Measurements from ENCODE around the gene COL13A1.

The COL13A1 gene

DNA sequence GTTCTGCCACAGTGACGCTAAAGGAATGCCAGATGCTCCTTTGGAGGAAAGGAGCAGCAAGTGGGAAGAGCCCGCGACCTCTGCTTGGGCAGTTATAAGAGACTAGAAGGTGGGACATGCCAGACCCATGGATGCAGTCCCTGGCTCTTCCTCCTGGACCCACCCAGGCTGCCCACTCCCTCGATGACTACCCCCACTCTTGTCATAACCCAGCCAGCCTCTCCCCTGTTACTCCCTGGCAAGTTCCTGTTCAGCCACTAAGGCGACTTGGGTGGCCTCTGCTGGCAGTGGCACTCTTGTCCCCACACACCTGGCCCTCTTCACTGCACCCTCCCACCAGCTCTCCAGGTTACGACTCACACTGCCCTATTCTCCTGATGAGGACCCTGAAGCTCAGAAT, 33.5 kb downstream of the COL13A1 start:
- ATAC-seq: no peak

GRCh38 chr10:69835875-69836730, 34.4 kb downstream of the COL13A1 start:
- ATAC-seq: no peak
- TF ChIP-seq ZFP30 (CRISPR knock-in tag; IDR thresholded peaks at IDR 0.05): no peak
- TF ChIP-seq GLIS3 (CRISPR knock-in tag; IDR thresholded peaks at IDR 0.05): no peak
- TF ChIP-seq ZNF565 (CRISPR knock-in tag; conservative IDR thresholded peaks at IDR 0.05; ENCODE audit: low read depth): no peak
- TF ChIP-seq ISL1 (CRISPR knock-in tag; IDR thresholded peaks at IDR 0.05): no peak
- TF ChIP-seq PPARA (CRISPR knock-in tag; IDR thresholded peaks at IDR 0.05; ENCODE audit: borderline replicate concordance): no peak
- no peak for TF ChIP-seq TOX (CRISPR knock-in tag; IDR thresholded peaks at IDR 0.05; ENCODE audit: borderline replicate concordance)
- TF ChIP-seq ZNF70 (CRISPR knock-in tag; IDR thresholded peaks at IDR 0.05): no peak
- TF ChIP-seq RARB (CRISPR knock-in tag; IDR thresholded peaks at IDR 0.05): no peak
- no peak for TF ChIP-seq CREB5 (CRISPR knock-in tag; IDR thresholded peaks at IDR 0.05; ENCODE audit: low read depth)
- TF ChIP-seq OSR1 (CRISPR knock-in tag; IDR thresholded peaks at IDR 0.05): no peak
- TF ChIP-seq ARNTL (CRISPR knock-in tag; IDR thresholded peaks at IDR 0.05; ENCODE audit: borderline replicate concordance, low read depth): no peak

More for the DNA sequence above, 33.5 kb downstream of the COL13A1 start:
- TF ChIP-seq ARNTL (CRISPR knock-in tag; IDR thresholded peaks at IDR 0.05; ENCODE audit: borderline replicate concordance, low read depth): no peak
- TF ChIP-seq ZFP30 (CRISPR knock-in tag; IDR thresholded peaks at IDR 0.05): no peak
- no peak for TF ChIP-seq PPARA (CRISPR knock-in tag; IDR thresholded peaks at IDR 0.05; ENCODE audit: borderline replicate concordance)
- no peak for TF ChIP-seq ISL1 (CRISPR knock-in tag; IDR thresholded peaks at IDR 0.05)

DNA sequence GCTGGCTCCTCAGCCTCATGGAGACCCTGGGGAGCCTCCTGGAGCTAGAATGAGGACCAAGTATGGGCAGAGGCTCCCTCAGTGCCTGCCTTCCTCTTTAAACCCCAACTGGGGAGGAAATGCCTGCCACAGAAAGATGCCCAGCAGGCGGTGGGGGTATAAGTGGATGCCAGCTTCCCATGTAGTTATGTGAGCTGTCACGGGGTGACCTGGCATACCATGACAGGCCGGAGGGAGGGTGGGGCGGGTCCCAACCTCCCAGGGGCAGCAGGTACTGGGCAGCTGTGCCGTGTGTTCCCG, 35.0 kb downstream of the COL13A1 start:
- TF ChIP-seq, protein P1, sequence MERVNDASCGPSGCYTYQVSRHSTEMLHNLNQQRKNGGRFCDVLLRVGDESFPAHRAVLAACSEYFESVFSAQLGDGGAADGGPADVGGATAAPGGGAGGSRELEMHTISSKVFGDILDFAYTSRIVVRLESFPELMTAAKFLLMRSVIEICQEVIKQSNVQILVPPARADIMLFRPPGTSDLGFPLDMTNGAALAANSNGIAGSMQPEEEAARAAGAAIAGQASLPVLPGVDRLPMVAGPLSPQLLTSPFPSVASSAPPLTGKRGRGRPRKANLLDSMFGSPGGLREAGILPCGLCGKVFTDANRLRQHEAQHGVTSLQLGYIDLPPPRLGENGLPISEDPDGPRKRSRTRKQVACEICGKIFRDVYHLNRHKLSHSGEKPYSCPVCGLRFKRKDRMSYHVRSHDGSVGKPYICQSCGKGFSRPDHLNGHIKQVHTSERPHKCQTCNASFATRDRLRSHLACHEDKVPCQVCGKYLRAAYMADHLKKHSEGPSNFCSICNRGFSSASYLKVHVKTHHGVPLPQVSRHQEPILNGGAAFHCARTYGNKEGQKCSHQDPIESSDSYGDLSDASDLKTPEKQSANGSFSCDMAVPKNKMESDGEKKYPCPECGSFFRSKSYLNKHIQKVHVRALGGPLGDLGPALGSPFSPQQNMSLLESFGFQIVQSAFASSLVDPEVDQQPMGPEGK (CRISPR knock-in tag; IDR thresholded peaks at IDR 0.05; ENCODE audit: borderline replicate concordance): no peak
- ATAC-seq: no peak

- ATAC-seq: no peak
- TF ChIP-seq OSR1 (CRISPR knock-in tag; IDR thresholded peaks at IDR 0.05) (no peak), SNAI2 (CRISPR knock-in tag; IDR thresholded peaks at IDR 0.05) (no peak)
- TF ChIP-seq, protein P2, sequence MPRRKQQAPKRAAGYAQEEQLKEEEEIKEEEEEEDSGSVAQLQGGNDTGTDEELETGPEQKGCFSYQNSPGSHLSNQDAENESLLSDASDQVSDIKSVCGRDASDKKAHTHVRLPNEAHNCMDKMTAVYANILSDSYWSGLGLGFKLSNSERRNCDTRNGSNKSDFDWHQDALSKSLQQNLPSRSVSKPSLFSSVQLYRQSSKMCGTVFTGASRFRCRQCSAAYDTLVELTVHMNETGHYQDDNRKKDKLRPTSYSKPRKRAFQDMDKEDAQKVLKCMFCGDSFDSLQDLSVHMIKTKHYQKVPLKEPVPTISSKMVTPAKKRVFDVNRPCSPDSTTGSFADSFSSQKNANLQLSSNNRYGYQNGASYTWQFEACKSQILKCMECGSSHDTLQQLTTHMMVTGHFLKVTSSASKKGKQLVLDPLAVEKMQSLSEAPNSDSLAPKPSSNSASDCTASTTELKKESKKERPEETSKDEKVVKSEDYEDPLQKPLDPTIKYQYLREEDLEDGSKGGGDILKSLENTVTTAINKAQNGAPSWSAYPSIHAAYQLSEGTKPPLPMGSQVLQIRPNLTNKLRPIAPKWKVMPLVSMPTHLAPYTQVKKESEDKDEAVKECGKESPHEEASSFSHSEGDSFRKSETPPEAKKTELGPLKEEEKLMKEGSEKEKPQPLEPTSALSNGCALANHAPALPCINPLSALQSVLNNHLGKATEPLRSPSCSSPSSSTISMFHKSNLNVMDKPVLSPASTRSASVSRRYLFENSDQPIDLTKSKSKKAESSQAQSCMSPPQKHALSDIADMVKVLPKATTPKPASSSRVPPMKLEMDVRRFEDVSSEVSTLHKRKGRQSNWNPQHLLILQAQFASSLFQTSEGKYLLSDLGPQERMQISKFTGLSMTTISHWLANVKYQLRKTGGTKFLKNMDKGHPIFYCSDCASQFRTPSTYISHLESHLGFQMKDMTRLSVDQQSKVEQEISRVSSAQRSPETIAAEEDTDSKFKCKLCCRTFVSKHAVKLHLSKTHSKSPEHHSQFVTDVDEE (CRISPR knock-in tag; IDR thresholded peaks at IDR 0.05): no peak
Measured at GRCh38 chr10:69837261-69837660, 35.6 kb downstream of the COL13A1 start.

- ATAC-seq: no peak
- TF ChIP-seq ZNF565 (CRISPR knock-in tag; conservative IDR thresholded peaks at IDR 0.05; ENCODE audit: low read depth) (no peak), PPARA (CRISPR knock-in tag; IDR thresholded peaks at IDR 0.05; ENCODE audit: borderline replicate concordance) (no peak), RARB (CRISPR knock-in tag; IDR thresholded peaks at IDR 0.05) (no peak), OSR1 (CRISPR knock-in tag; IDR thresholded peaks at IDR 0.05) (no peak), ARNTL (CRISPR knock-in tag; IDR thresholded peaks at IDR 0.05; ENCODE audit: borderline replicate concordance, low read depth) (no peak), CREB5 (CRISPR knock-in tag; IDR thresholded peaks at IDR 0.05; ENCODE audit: low read depth) (no peak), SNAI2 (CRISPR knock-in tag; IDR thresholded peaks at IDR 0.05) (no peak), ZNF70 (CRISPR knock-in tag; IDR thresholded peaks at IDR 0.05) (no peak), POU6F1 (CRISPR knock-in tag; IDR thresholded peaks at IDR 0.05; ENCODE audit: borderline replicate concordance, low read depth) (no peak), GLIS3 (CRISPR knock-in tag; IDR thresholded peaks at IDR 0.05) (no peak), TCF4 (CRISPR knock-in tag; IDR thresholded peaks at IDR 0.05; ENCODE audit: borderline replicate concordance) (no peak), ZNF8 (CRISPR knock-in tag; IDR thresholded peaks at IDR 0.05) (no peak)
- TF ChIP-seq, protein P1 (CRISPR knock-in tag; IDR thresholded peaks at IDR 0.05; ENCODE audit: borderline replicate concordance): no peak
- TF ChIP-seq, protein P2 (CRISPR knock-in tag; IDR thresholded peaks at IDR 0.05): no peak
Measured at GRCh38 chr10:69838418-69838817, 36.7 kb downstream of the COL13A1 start.

Data from SK-N-SH treated with all-trans-retinoic acid at 6 μM for 48 hours (cell line).